HG02763 (cell line): ENCODE measurements around the gene CLUH.
"Not testable (repeated sequence)": the region's sequence is repeated elsewhere in the genome, so short reads cannot be mapped to it uniquely, and the experiment has no call there.

Experiments
- ATAC-seq: cut with Tn5 transposase; IDR thresholded peaks from one replicate; pipeline ENCODE4 v1.9.1; 2021; ENCODE audit warnings: mild to moderate bottlenecking, moderate library complexity; ENCODE audit not compliant: unreplicated experiment

Gene CLUH

GRCh38 chr17:2688351-2689342 is 22.9 kb downstream of the CLUH start:
- ATAC-seq: no peak

GRCh38 chr17:2687074-2687418 is 24.5 kb downstream of the CLUH start:
- ATAC-seq: no peak

GRCh38 chr17:2685696-2686095 is 25.9 kb downstream of the CLUH start:
- ATAC-seq: no peak

GRCh38 chr17:2684549-2684948 is 27.0 kb downstream of the CLUH start:
- ATAC-seq: no peak

GRCh38 chr17:2683912-2684311 is 27.7 kb downstream of the CLUH start:
- no peak for ATAC-seq

- ATAC-seq: no peak
Measured at GRCh38 chr17:2682176-2682938, 29.2 kb downstream of the CLUH start.

- no peak for ATAC-seq
Measured at GRCh38 chr17:2681650-2682049, 29.9 kb downstream of the CLUH start.

- no peak for ATAC-seq
Measured at GRCh38 chr17:2680961-2681360, 30.6 kb downstream of the CLUH start.

- ATAC-seq: not testable (repeated sequence)
Measured at GRCh38 chr17:2679247-2679646, 32.3 kb downstream of the CLUH start.

- no peak for ATAC-seq
Measured at GRCh38 chr17:2672026-2672425, 39.5 kb downstream of the CLUH start.

- not testable (repeated sequence) for ATAC-seq
Measured at GRCh38 chr17:2660410-2660809, 51.2 kb downstream of the CLUH start.

- not testable (repeated sequence) for ATAC-seq
Measured at GRCh38 chr17:2659337-2659736, 52.2 kb downstream of the CLUH start.

GRCh38 chr17:2656283-2656682 is 55.3 kb downstream of the CLUH start:
- ATAC-seq: no peak

GRCh38 chr17:2655546-2655945 is 56.0 kb downstream of the CLUH start:
- no peak for ATAC-seq

GRCh38 chr17:2652911-2653310 is 58.7 kb downstream of the CLUH start:
- not testable (repeated sequence) for ATAC-seq

- no peak for ATAC-seq
Measured at GRCh38 chr17:2649191-2649590, 62.4 kb downstream of the CLUH start.

- ATAC-seq: no peak
Measured at GRCh38 chr17:2647957-2648356, 63.6 kb downstream of the CLUH start.

- no peak for ATAC-seq
Measured at GRCh38 chr17:2644971-2645370, 66.6 kb downstream of the CLUH start.
